K562 (cell line): Measurements from ENCODE around the gene CBL. TPM values are rescaled to one million over a fixed set of nuclear protein-coding genes. Genes with fewer than 3 reads are reported as not detected.

Experiments used
- ATAC-seq: fragments of 200-7000 bp; cut with Tn5 transposase; 3 replicates; pipeline ENCODE4 v1.9.1; 2020; ENCODE audit warnings: moderate library complexity
- BruUV-seq: library from RNA; stranded (reverse); fragments of 400-500 nt; replicated peaks from 2 replicates; lab custom pipeline; 2021; lab: Mats Ljungman, UMichigan
- CTCF ChIA-PET: fragments of 300-600 bp; formaldehyde crosslinking; extraction: SDS; loops from one replicate; lab custom pipeline; 2021; ENCODE audit warnings: low intra/inter-chr PET ratio; lab: Yijun Ruan, JAX
- POLR2A ChIA-PET: fragments of 300-600, 350-650 bp; sonication (Branson Sonifier 250); formaldehyde crosslinking; extraction: SDS; loops from one replicate; lab custom pipeline; 2021; ENCODE audit warnings: antibody characterized with exemption, inconsistent platforms; lab: Yijun Ruan, JAX
- DNase-seq, 4 experiments: peaks; one replicate each; pipeline versions ENCODE4 v3.0.0 to v3.0.0-alpha.2; 2011 to 2018; ENCODE audit warnings: low spot score in 3 of 4, mixed read lengths in 3 of 4; ENCODE audit errors: extremely low read depth in 1 of 4
- FAIRE-seq: peaks from 2 replicates; lab custom pipeline; 2011; peaks lifted over from hg19 to GRCh38; lab: Jason Lieb, UNC
- H2AFZ ChIP-seq: 2 replicates; pipeline ENCODE4 v1.6.0; 2011; ENCODE audit warnings: low read depth, low read length, control low read depth, inconsistent platforms
- H3K27ac ChIP-seq: fragments of 200-600 bp; 3 replicates; pipeline ENCODE4 v1.8.0; 2011; ENCODE audit warnings: low read depth, mild to moderate bottlenecking, control low read depth, inconsistent platforms, low read length, moderate library complexity, mixed read lengths; ENCODE audit errors: extremely low read depth
- H3K27me3 ChIP-seq, 2 experiments: fragments of 300-600 bp in 1 of 2; 2 replicates in 1 of 2; 3 replicates in 1 of 2; pipeline versions ENCODE4 v1.6.0 to v1.8.0; 2011; ENCODE audit warnings: inconsistent platforms in 2 of 2, low read length in 2 of 2, mild to moderate bottlenecking in 1 of 2, mixed read lengths in 1 of 2, moderate library complexity in 1 of 2; ENCODE audit not compliant: control insufficient read depth in 2 of 2, insufficient read depth in 2 of 2
- H3K36me3 ChIP-seq: fragments of 300-600 bp; 3 replicates; pipeline ENCODE4 v1.8.0; 2011; ENCODE audit warnings: mild to moderate bottlenecking, low read length, inconsistent platforms; ENCODE audit not compliant: control insufficient read depth, insufficient read depth
- H3K4me1 ChIP-seq, 2 experiments: fragments of 200-600 bp in 1 of 2; replicated peaks in 1 of 2; 2 replicates in 1 of 2; 3 replicates in 1 of 2; pipeline versions ENCODE4 v1.5.1 to v1.8.0; 2011; ENCODE audit warnings: inconsistent platforms in 2 of 2, low read length in 2 of 2, mild to moderate bottlenecking in 1 of 2, mixed read lengths in 1 of 2, moderate library complexity in 1 of 2; ENCODE audit not compliant: control insufficient read depth in 2 of 2, insufficient read depth in 2 of 2
- H3K4me2 ChIP-seq: 2 replicates; pipeline ENCODE4 v1.6.1; 2011; ENCODE audit warnings: low read length, control low read depth, inconsistent platforms, mixed read lengths; ENCODE audit not compliant: insufficient read depth
- H3K4me3 ChIP-seq: fragments of 200-600 bp; sonication (generic), shearing (Covaris generic); 2 replicates; pipeline ENCODE4 v1.5.1; 2016; ENCODE audit warnings: control low read depth, inconsistent platforms
- H3K79me2 ChIP-seq: fragments of 200-600 bp; 3 replicates; pipeline ENCODE4 v1.8.0; 2011; ENCODE audit warnings: low read length, inconsistent platforms; ENCODE audit not compliant: control insufficient read depth, insufficient read depth
- H3K9ac ChIP-seq, 2 experiments: 2 replicates each; pipeline versions ENCODE4 v1.6.0 to v1.6.1; 2011; ENCODE audit warnings: low read depth in 2 of 2, low read length in 2 of 2, control low read depth in 1 of 2, inconsistent platforms in 1 of 2, mild to moderate bottlenecking in 1 of 2, mixed read lengths in 1 of 2; ENCODE audit not compliant: insufficient read depth in 1 of 2
- H3K9me1 ChIP-seq: one replicate; pipeline ENCODE4 v1.6.0; 2011; ENCODE audit warnings: inconsistent platforms, mild to moderate bottlenecking, low read length, moderate library complexity; ENCODE audit not compliant: control insufficient read depth, insufficient read depth
- H3K9me3 ChIP-seq: replicated peaks from 2 replicates; pipeline ENCODE4 v1.5.1; 2011; ENCODE audit warnings: low read depth, low read length, inconsistent platforms; ENCODE audit not compliant: control insufficient read depth, insufficient read depth
- H4K20me1 ChIP-seq: replicated peaks from 2 replicates; pipeline ENCODE4 v1.6.1; 2011; ENCODE audit warnings: low read length, inconsistent platforms, mixed read lengths; ENCODE audit not compliant: control insufficient read depth, insufficient read depth
- E2F5 ChIP-seq: sonication (generic); formaldehyde crosslinking; IDR thresholded peaks from 2 replicates; pipeline ENCODE4 v1.8.0; 2022; ENCODE audit warnings: mild to moderate bottlenecking, missing genetic modification reagents
- GATA2 ChIP-seq: sonication (generic); formaldehyde crosslinking; IDR thresholded peaks from 2 replicates; pipeline ENCODE4 v1.4.0; 2020; ENCODE audit warnings: mild to moderate bottlenecking, missing genetic modification reagents
- MYNN ChIP-seq, 2 experiments: sonication (generic); formaldehyde crosslinking in 1 of 2; IDR thresholded peaks; 2 replicates each; pipeline versions ENCODE4 v1.5.0 to v1.6.1; 2016 to 2020; ENCODE audit warnings: antibody characterized with exemption in 1 of 2, missing genetic modification reagents in 1 of 2
- SREBF2 ChIP-seq: sonication (generic); formaldehyde crosslinking; IDR thresholded peaks from 2 replicates; pipeline ENCODE4 v1.4.0; 2020; ENCODE audit warnings: mild to moderate bottlenecking, missing genetic modification reagents
- ZNF740 ChIP-seq, 3 experiments: fragments of 200-800 bp in 1 of 3; sonication (Bioruptor generic) in 1 of 3; sonication (generic) in 1 of 3; formaldehyde crosslinking in 1 of 3; IDR thresholded peaks; 2 replicates each; pipeline versions ENCODE4 v1.6.1 to v1.8.0; 2016 to 2022; ENCODE audit warnings: mild to moderate bottlenecking in 2 of 3, missing compliant biosample characterization in 2 of 3, missing genetic modification characterization in 2 of 3, missing genetic modification reagents in 1 of 3
- WGBS: fragments of 100-300 bp; shearing (Covaris generic); methylation state at CpG from one replicate; pipeline ENCODE4 v1.1.6; 2016; ENCODE audit warnings: low coverage, mixed read lengths; ENCODE audit not compliant: insufficient coverage; ENCODE audit errors: missing lambda C conversion rate; 5-methylcytosine and 5-hydroxymethylcytosine counted together
- in situ Hi-C: fragments of 300-500 bp; cut with MboI; formaldehyde crosslinking; loops from 4 replicates; pipeline ENCODE4 v1.15.0; 2018; ENCODE audit warnings: inconsistent platforms, mixed read lengths
- intact Hi-C: fragments of 100-400 bp; cut with micrococcal nuclease; formaldehyde crosslinking; loops from 2 replicates; pipeline ENCODE4 v1.14.2; 2022
- polyA plus RNA-seq, 8 experiments: library from polyadenylated mRNA; depleted of rRNA in 4 of 8; stranded (reverse) in 5 of 8; unstranded in 3 of 8; fragments of >200 nt; fragmentation: Nextera tagmentation in 2 of 8; fragmentation: Illumina TruSeq in 1 of 8; extraction: Ambion mirVana in 2 of 8; extraction: Trizol in 1 of 8; gene quantifications; 2 replicates each; pipeline versions ENCODE4 v1.2.1 to v1.2.3, GENCODE V29; 2011 to 2014; ENCODE audit warnings: inconsistent platforms in 1 of 8, missing spikeins in 1 of 8
- total RNA-seq, 7 experiments: library from RNA; depleted of rRNA in 6 of 7; stranded (reverse); fragments of >200 nt in 6 of 7; fragmentation: Illumina TruSeq in 2 of 7; extraction: Trizol in 2 of 7; gene quantifications; 2 replicates each; pipeline versions ENCODE4 v1.2.1 to v1.2.3, GENCODE V29; 2011 to 2021; ENCODE audit warnings: low replicate concordance in 1 of 7
- TF ChIP-seq, protein P1 (sequence below): fragments of 450-650 bp; IDR thresholded peaks from 2 replicates; pipeline ENCODE4 v1.6.1; 2017; ENCODE audit warnings: antibody characterized with exemption
- TF ChIP-seq, protein P2 (sequence below): fragments of 450-650 bp; conservative IDR thresholded peaks from 2 replicates; pipeline ENCODE4 v1.6.1; 2016; ENCODE audit warnings: missing genetic modification characterization, low read depth, mild to moderate bottlenecking, control low read depth, missing compliant biosample characterization

CBL gene
- total and polyA plus RNA-seq, 9 of the 15 experiments (the other 6 are each of a cell fraction or from before 2014, with no cell fraction given) = 3.2 to 24.9 (median 9.9) TPM

GRCh38 chr11:119338965-119339588 lies 132.9 kb downstream of the CBL start:
- Histone ChIP-seq H3K9ac (peak overlapping the region; percentile 63 to 92; a peak in 2 of 4 replicates), H3K36me3 (peaks cover 17% of the 10 kb centered on the region; the same call in 1 of the 3 replicates), H3K9me3 (no peaks in the 10 kb centered on the region), H3K79me2 (peaks cover 30% of the 10 kb centered on the region), H2AFZ (peak overlapping the region; percentile 91), H3K9me1 (no peaks in the 10 kb centered on the region), H3K4me1 (peaks cover 23 to 66% of the 10 kb centered on the region in 2 experiments; a peak in 4 of 5 replicates), H3K27ac (no peak overlapping the region)
- BruUV-seq = no TSS peak
- no peak for DNase-seq
- ChIA-PET CTCF (interaction anchor here (0.8 to 1.5 kb wide), 4 partner anchors 10 to 433 kb away, joined by 3 to 6 read pairs (median 4); no protein-coding TSS in a partner anchor), POLR2A (interaction anchor here (0.8 to 2.6 kb wide), 11 partner anchors 9 to 251 kb away, joined by 3 to 22 read pairs (median 5); partner anchors contain the start of genes MCAM and USP2)
- no peak for FAIRE-seq
- peak; percentile 16; the same call in 1 of the 2 replicates for TF ChIP-seq ZNF740 (CRISPR knock-in tag; IDR thresholded peaks at IDR 0.05)
- no peak for TF ChIP-seq ZNF740 (tag; IDR thresholded peaks at IDR 0.05)
- TF ChIP-seq SREBF2 (CRISPR knock-in tag) = no peak
- no peak for TF ChIP-seq MYNN (IDR thresholded peaks at IDR 0.05)
- TF ChIP-seq MYNN (CRISPR knock-in tag; IDR thresholded peaks at IDR 0.05) = no peak
- 0 out of 2 replicates have a peak, but pooled peaks have one; percentile 38 for TF ChIP-seq E2F5
- TF ChIP-seq, protein P1, sequence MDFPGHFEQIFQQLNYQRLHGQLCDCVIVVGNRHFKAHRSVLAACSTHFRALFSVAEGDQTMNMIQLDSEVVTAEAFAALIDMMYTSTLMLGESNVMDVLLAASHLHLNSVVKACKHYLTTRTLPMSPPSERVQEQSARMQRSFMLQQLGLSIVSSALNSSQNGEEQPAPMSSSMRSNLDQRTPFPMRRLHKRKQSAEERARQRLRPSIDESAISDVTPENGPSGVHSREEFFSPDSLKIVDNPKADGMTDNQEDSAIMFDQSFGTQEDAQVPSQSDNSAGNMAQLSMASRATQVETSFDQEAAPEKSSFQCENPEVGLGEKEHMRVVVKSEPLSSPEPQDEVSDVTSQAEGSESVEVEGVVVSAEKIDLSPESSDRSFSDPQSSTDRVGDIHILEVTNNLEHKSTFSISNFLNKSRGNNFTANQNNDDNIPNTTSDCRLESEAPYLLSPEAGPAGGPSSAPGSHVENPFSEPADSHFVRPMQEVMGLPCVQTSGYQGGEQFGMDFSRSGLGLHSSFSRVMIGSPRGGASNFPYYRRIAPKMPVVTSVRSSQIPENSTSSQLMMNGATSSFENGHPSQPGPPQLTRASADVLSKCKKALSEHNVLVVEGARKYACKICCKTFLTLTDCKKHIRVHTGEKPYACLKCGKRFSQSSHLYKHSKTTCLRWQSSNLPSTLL = peak; percentile 61; the same call in 1 of the 2 replicates
- TF ChIP-seq, protein P2, sequence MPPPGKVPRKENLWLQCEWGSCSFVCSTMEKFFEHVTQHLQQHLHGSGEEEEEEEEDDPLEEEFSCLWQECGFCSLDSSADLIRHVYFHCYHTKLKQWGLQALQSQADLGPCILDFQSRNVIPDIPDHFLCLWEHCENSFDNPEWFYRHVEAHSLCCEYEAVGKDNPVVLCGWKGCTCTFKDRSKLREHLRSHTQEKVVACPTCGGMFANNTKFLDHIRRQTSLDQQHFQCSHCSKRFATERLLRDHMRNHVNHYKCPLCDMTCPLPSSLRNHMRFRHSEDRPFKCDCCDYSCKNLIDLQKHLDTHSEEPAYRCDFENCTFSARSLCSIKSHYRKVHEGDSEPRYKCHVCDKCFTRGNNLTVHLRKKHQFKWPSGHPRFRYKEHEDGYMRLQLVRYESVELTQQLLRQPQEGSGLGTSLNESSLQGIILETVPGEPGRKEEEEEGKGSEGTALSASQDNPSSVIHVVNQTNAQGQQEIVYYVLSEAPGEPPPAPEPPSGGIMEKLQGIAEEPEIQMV (tag) = peak; percentile 83
- TF ChIP-seq GATA2 (CRISPR knock-in tag) = no peak
- TF ChIP-seq, all 486 proteins: peak for 4
- Histone ChIP-seq H4K20me1 (no peaks in the 10 kb centered on the region), H3K4me2 (peak overlapping the region; percentile 66), H3K4me3 (no peak overlapping the region), H3K27me3 (peaks cover 0 to 14% of the 10 kb centered on the region in 2 experiments; a peak in 3 of 5 replicates)
- in situ Hi-C loops = no loop called here
- intact Hi-C loops = loop anchor here (2.0 to 5.0 kb wide), 2 partner anchors 33 to 136 kb away; no protein-coding TSS in a partner anchor
- WGBS = 73% methylated on average over 11 of the region's 11 CpGs
- ATAC-seq = no peak
